VCaP (cell line): Measurements from ENCODE around the gene RAF1.
A peak's percentile ranks its signal among the peaks of the same experiment; 100 is the strongest.
"Not testable (repeated sequence)": the region's sequence is repeated elsewhere in the genome, so short reads cannot be mapped to it uniquely, and the experiment has no call there.

Experiments used
- H3K27ac ChIP-seq: fragments of 450-650 bp; 2 replicates; pipeline ENCODE4 v1.5.1; 2017
- CTCF ChIP-seq: fragments of 450-650 bp; conservative IDR thresholded peaks from 2 replicates; pipeline ENCODE4 v1.5.1; 2017; ENCODE audit warnings: mild to moderate bottlenecking, moderate library complexity

Gene RAF1

GRCh38 chr3:12629560-12629959 lies 34.4 kb downstream of the RAF1 start:
- TF ChIP-seq CTCF: no peak
- H3K27ac ChIP-seq: peak overlapping the region; percentile 67

GRCh38 chr3:12628813-12629212 lies 35.1 kb downstream of the RAF1 start:
- peak overlapping the region; percentile 67 for H3K27ac ChIP-seq
- TF ChIP-seq CTCF: no peak

GRCh38 chr3:12627370-12627769 lies 36.5 kb downstream of the RAF1 start:
- TF ChIP-seq CTCF: no peak
- H3K27ac ChIP-seq: peak overlapping the region; percentile 67

- H3K27ac ChIP-seq: not testable (repeated sequence)
Observed at GRCh38 chr3:12624964-12625363, 39.0 kb downstream of the RAF1 start.

DNA sequence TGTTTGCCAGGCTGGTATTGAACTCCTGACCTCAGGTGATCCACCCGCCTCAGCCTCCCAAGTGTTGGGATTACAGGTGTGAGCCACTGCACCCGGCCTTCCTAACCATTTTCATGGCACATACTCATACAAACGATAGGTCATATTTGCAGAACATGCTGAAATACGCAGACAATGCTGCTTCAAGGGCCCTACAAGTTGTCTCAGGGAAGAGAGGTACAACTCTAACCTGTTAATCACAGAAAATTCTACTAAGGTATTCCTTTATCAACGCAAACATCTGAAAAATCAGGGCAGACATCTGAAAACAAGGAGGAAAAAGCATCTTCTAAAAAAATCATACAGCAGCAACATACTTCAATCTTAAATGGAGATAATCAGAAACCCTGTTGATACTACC lies 39.9 kb downstream of the RAF1 start:
- H3K27ac ChIP-seq: no peak overlapping the region
- no peak for TF ChIP-seq CTCF

- no peak overlapping the region for H3K27ac ChIP-seq
- TF ChIP-seq CTCF: no peak
Observed at GRCh38 chr3:12622335-12622734, 41.6 kb downstream of the RAF1 start.

DNA sequence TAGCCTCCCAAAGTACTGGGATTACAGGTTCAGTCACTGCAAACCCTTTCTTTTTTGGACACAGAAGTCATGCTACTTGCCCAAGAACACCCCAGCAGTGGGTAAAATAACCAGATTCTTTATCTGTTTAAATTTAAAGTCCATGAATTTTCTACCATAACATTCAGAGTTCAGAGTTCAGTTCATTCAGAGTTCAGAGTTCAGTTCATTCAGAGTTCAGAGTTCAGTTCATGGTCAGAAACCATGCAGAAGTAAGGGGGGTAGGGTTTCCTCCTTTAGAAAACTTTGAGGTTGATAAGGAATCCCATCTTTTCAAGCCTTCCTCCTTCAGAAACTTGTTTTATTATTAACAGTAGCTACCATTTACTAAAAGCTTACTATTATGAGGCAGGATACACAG lies 43.2 kb downstream of the RAF1 start:
- no peak overlapping the region for H3K27ac ChIP-seq
- TF ChIP-seq CTCF: no peak

GRCh38 chr3:12620305-12620704 lies 43.6 kb downstream of the RAF1 start:
- no peak overlapping the region for H3K27ac ChIP-seq
- no peak for TF ChIP-seq CTCF
